ENCODE data around the gene MAMSTR.
A peak's percentile ranks its signal among the peaks of the same experiment; 100 is the strongest.
"Not testable (repeated sequence)": the region's sequence is repeated elsewhere in the genome, so short reads cannot be mapped to it uniquely, and the experiment has no call there.

The MAMSTR gene

DNA sequence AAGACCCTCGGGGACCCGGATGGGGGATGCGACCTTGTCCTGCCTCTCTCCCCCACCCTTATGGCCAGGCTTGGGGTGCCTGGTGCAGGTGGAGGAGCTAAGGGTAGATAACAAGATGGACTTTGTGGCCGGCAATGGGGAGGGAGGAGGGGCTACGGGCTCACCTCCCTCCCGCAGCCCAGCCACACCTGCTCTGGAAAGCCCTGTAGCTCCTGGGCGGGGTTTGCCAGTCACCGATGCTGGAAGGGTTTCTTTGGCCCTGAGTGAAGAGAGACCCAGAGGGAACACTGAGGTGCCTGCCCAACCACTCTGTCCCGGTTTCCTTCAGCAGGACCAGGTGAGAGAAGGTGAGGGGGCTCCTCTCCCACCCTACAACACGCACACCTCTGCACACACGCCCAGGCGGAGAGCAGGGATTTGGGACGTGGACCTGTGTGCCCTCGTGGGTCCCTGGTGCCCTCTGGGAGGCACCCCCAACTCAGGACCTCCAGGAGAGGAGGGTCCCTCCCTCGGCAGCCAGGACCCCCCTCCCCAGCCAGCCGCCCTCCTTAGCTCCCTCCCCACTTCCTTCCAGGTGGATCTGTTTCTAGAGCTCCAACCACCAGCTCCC is 23.7 kb downstream of the MAMSTR start, which contains the start of gene FUT2:
Gene FUT2, plus strand, starts transcription at position 229 of the 610 bp plus-strand sequence. CDS start 6,986 bp downstream, outside the sequence.
- FAIRE-seq (no peak), DNase-seq (ENCODE audit: insufficient read length, low spot score) (no peak)

DNA sequence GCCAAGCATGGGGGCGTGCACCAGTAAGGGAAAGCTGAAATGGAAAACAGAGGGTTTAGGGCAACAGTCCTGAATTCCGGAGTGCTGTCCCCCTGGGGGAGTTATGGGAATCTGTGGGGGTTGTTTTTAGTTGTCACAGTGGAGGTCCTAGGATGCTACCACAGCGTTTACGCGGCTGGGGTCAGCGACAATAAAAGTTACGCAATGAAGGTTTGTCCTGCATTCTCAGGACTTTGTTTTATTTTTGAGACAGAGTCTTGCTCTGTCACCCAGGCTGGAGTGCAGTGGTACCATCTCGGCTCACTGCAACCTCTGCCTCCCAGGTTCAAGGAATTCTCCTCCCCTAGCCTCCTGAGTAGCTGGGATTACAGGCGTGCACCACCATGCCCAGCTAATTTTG is 25.9 kb downstream of the MAMSTR start:
- DNase-seq (ENCODE audit: insufficient read length, low spot score); FAIRE-seq: not testable (repeated sequence)

DNA sequence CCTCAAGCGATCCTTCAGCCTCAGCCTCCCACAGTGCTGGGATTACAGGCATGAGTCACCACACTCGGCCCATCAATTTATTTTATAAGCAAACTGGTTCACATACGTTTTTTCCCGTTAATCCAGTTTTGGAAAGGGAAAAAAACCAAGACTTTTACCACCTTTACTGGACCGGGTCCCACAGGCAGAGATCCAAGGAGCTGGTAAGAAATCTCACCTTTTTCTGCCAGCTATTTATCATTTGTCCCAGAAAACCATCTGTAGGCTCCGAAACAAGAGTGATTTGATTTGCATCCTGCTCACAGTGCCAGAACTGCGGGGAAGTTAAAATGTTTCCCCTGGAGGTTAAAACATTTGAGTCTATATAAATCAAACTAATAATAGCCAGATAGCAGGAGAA is 30.1 kb downstream of the MAMSTR start:
- FAIRE-seq (no peak), DNase-seq (ENCODE audit: insufficient read length, low spot score) (no peak)

DNA sequence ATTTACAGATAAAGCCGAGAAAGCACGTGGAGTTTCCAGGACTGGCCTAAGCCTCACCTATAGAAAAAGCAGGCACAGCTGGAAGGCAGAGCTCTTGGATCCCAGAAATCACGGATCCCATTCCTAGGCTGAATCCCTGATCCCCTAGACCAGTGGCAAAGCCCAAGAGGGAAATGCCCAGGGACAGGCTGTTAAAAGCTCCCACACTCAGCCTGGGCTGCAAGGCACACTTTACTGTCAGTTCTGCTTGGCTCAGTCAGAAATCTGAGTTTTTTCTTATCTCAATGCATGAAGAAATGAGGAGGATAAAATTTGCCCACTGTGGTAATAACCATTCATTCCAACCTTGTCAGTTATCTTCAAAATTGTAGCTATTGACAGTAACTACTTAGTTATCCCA is 31.7 kb downstream of the MAMSTR start:
- no peak for FAIRE-seq
- no peak for DNase-seq (ENCODE audit: insufficient read length, low spot score)

DNA sequence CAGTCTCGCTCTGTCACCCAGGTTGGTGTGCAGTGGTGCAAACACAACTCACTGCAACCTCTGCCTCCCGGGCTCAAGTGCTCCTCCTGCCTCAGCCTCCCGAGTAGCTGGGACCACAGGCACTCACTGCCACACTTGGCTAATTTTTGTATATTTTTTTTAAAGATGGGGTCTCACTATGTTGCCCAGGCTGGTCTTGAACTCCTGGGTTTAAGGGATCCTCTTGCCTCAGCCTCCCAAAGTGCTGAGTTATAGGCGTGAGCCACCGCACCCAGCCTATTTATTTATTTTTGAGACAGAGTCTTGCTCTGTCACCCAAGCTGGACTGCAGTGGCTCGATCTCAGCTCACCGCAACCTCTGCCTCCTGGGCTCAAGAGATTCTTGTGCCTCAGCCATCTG is 32.9 kb downstream of the MAMSTR start:
- not testable (repeated sequence) for FAIRE-seq

DNA sequence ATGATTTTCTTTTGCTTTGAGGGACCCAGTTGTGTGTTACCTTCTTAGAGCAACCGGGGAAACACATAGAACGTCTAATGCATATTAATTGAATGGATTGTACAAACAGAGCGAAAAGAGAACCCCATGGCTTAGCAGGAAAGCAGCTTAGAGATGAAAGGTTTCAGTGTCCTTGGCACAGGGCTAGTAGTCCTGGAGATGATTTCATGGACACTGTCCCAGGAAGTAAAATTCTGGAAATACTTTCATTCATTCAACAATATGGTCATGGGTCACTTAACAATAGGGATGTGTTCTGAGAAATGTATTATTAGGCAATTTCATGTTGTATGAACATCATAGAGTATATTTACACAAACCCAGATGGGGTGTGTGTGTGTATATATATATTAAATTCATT is 33.4 kb downstream of the MAMSTR start:
- DNase-seq (ENCODE audit: insufficient read length, low spot score), result no peak
- no peak for FAIRE-seq

More for the DNA sequence above, 32.9 kb downstream of the MAMSTR start:
- not testable (repeated sequence) for DNase-seq (ENCODE audit: insufficient read length, low spot score)

DNA sequence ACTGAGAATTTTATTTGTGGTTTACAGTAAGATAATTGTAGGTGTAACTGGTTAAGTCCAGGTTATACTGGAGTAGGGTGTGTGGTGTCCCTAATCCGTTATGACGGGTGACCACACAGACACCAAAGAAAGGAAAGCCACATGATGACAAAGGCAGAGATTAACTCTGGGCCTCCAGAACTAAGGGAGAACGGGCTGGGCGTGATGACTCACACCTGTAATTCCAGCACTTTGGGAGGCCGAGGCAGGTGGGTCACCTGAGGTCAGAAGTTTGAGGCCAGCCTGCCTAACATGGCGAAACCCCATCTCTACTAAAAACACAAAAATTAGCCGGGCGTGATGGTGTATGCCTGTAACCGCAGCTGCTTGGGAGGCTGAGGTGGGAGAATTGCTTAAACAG is 33.9 kb downstream of the MAMSTR start:
- DNase-seq (ENCODE audit: insufficient read length, low spot score) (no peak), FAIRE-seq (no peak)

DNA sequence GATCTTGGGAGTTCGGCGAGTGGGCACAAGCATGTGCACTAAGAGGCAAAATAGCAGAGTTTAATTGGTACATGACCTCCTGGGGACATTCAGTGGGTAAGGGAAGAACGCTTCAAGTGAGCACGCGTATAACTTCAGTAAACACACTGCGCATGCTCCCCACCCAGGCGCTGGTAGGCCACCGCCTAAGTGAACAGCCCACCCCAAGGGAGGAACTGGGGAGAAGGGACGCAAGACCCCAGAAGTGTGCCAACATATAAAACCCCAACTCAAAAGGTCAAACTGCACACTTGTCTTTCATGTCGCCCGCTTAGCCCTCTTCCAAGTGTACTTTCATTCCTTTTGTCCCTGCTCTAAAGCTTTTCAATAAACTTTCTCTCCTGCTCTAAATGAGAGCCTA is 36.2 kb downstream of the MAMSTR start:
- FAIRE-seq, result no peak
- no peak for DNase-seq (ENCODE audit: insufficient read length, low spot score)

DNA sequence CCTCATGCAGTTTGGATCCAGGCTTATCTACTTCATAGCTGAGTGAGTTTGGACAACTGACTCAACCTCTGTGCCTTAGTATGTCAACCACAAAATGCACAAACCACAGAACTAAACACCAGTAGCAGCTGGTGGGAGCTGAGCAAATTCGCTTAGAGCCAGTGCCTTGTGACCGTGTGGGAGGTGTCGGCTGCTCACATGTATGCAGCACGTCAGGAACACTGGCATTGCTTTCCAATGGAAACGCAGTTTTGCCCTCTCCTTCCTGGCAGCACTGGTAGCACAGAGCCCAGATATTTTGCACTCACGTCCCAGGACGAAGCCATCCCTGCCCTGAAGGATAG is 38.4 kb downstream of the MAMSTR start:
- no peak for DNase-seq (ENCODE audit: insufficient read length, low spot score)
- no peak for FAIRE-seq

DNA sequence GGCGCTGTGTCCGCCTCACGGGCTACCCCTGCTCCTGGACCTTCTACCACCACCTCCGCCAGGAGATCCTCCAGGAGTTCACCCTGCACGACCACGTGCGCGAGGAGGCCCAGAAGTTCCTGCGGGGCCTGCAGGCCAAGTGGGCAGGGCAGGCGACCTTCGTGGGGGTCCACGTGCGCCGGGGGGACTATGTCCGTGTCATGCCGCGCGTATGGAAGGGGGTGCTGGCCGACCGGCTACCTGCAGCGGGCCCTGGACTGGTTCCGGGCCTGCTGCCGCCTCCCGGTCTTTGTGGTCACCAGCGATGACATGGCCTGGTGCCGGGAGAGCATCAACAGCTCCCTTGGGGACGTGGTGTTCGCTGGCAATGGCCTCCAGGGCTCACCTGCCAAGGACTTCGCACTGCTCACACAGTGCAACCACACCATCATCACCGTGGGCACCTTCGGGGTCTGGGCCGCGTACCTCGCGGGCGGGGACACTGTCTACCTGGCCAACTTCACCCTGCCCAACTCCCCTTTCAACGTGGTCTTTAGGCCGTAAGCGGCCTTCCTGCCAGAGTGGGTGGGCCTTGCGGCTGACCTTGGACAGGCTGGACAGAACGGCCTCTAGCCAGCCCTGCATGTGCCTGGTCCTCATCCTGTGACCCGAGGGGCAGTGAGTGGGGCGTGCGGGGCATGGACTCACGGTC is 38.9 kb downstream of the MAMSTR start:
- DNase-seq (ENCODE audit: insufficient read length, low spot score), result no peak
- FAIRE-seq, result no peak

DNA sequence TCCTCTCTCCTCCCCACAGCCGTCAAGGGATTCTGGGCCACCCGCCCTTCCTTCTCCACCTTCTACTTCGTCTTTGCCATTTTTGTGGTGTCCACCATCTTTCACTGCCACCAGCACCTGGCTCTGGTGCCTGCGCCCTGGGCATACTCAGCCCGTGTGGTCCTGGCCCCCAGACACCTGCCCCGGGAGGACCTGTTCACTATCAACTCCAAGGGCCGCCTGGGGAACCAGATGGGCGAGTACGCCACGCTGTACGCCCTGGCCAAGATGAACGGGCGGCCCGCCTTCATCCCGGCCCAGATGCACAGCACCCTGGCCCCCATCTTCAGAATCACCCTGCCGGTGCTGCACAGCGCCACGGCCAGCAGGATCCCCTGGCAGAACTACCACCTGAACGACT is 39.5 kb downstream of the MAMSTR start:
- DNase-seq (ENCODE audit: insufficient read length, low spot score), result not testable (repeated sequence)
- peak; percentile 54 for FAIRE-seq

DNA sequence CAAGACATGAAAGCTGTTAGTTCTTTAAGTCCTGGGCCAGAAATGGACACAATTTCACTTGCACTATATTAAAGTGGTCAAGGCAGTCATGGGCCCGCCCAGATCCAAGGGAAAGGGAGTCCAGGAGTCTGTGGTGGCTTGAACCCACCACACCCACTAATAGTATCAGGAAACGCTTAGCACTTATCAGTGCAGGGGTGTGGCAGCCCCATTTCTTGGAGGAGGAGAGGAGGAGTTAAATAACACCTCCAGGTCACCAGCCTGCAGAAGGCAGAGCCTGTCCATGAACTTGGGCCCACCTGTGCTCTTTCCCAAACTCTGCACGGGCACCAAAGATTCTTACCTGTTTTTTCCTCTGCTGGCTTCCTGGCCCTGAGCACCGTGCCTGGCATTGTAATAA is 41.3 kb downstream of the MAMSTR start:
- FAIRE-seq (no peak), DNase-seq (ENCODE audit: insufficient read length, low spot score) (no peak)

DNA sequence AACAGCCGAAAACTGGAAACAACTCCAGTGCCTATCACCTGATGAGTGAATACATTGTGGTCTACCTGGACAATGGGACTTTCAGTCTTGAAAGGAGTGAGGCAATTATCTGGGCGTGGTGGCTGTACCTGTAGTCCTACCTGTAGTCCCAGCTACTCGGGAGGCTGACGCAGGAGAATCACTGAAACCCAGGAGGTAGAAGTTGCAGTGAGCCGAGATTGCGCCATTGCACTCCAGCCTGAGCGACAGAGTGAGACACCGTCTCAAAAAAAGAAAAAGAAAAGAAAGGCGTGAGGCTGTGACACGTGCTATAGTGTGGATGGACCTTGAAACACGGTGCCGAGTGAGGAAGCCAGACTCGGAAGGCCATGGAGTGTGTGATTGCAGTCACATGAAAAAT is 42.6 kb downstream of the MAMSTR start:
- DNase-seq (ENCODE audit: insufficient read length, low spot score) (no peak), FAIRE-seq (no peak)

DNA sequence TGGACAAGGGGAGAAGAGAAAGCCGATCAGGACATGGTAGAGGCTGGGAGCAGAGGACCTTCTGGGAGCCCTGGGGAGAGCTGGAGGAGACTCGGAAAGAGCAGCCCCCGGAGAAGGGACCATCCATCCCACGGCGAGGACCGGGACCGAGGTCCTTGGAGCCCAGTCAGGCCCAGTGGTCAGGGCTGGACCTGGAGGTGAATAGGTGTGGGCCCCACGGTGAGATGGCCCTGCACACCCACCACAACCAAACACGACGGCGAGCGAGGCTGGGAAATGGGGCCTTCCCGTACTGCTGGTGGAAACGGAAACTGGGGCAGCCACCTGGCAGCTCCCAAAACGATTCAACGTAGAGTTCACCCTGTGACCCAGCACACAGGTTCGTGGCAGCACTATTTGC is 43.0 kb downstream of the MAMSTR start:
- no peak for FAIRE-seq

DNA sequence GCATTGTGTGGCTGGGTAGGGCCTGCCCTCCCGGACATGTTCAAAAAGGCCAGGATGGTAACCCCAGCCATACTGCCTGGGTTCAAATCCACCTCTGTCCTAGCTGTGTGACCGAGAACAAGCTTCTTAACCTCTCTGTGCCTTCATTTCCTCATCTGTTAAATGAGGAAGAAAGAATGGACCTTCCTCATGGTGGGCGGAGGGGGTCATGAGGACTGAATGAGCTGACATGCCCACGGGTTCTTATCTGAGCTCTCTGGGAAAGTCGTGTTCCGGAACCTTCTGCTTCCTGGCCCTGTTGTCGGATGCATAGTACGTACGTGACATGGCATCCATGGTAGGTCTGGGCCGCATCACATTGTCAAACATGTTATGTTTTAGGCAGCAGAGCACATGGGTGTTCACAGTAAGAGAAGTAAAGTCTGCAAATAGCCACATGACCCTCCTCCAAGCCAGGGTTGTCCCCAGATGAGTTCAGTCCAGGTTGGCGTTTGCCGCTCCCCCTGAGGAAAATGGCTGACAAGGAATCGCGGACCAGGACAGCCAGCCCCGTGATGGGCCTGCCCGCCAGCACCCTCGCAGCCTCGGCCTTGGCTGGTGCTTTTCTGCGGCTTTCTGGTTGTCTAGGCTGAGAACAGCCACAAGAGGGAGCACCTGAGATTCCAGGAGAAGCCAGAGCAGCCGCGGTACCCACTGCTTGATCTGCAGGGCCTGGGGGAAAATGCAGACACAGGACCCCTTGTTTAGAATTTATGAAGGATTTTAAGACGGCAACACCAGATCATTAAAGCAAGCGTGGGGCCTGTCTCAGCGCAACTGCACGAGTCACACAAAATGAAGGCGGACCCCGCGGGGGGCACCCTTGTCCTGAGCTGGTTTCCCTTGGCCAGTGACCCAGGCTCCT is 44.4 kb downstream of the MAMSTR start:
- FAIRE-seq (peak; percentile 68), DNase-seq (ENCODE audit: insufficient read length, low spot score) (peak; percentile 94)

More for the DNA sequence above, 43.0 kb downstream of the MAMSTR start:
- DNase-seq (ENCODE audit: insufficient read length, low spot score), result no peak

DNA sequence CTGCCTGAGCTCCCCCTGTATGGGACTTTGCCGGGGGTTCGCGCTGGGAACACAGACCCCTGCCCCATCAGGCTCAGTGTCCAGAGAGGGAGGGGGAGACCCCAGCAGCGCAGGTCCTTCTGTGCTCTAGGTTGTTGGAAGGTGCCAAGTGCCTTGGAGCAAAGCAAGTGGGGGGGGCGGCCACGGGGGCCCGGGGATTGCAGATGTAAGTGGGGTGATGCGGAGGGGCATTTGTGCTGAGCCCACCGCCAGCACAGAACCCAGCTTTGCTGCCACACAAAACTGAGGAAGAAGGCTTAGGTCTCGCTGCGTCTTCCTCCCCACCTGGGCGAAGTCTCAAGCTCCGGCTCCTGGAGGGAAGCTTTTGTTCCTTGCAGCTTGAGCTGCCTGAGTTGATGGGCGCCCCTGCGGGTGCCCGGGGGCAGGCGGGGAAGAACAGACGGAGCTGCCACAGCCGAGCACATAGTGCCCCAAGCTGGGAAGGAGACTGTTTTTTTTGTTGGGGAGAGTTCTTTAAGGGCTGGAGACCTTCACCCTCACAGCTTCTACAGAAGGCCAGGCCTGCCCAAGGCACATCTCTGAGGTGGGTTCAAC is 45.2 kb downstream of the MAMSTR start:
- FAIRE-seq (no peak), DNase-seq (ENCODE audit: insufficient read length, low spot score) (no peak)

DNA sequence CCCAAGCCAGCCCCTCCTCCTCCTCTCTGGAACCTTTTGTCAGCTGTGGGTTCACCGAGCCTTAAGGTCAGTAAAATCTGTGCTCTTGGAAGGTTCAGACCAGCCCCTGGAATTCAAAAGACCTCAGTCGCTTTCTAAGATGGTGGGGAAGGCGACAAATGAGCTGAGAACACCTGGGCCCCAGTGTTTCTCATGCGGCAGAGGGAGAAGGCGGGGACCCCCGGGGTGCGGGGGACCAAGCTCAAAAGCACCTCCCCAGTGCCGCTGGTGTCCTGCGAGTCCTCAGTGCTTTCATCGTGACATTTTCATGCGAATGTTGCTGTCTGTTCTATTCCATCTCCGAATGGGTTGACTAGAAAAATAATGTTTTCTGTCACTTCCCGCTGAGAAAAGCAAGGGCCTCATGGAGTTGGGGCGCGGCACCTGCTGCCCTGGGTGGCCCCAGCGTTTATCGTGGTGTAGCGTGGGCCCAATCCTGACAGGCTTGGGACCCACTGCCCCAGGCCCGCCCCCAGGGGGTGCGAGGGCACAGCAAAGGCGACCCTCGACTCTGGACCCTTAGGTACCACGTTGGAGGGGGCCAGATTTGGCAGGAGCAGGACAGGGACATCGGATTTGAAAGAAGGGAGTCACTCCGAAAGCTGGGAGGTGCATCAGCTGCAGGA is 46.0 kb downstream of the MAMSTR start:
- FAIRE-seq, result no peak
- no peak for DNase-seq (ENCODE audit: insufficient read length, low spot score)

DNA sequence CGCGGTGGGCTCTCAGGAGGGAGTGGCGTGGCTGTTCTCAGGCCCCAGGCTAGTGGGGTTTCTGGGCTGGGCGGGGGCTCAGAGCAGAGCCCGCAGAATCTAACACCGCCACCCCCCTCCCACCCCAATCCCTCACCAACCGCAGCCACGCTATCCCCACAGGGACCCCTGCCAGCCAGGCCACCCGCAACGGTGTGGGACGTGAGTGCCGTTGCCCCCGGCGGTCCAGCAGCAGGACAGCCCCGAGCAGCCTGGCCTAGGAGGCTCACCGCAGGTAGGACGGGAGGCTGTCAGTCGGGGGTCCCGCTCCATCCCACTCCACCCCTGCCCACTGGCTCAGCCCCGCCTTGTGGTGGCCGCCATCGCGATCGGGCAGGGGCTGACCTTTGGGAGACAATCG is 46.5 kb downstream of the MAMSTR start, which contains the start of gene NTN5:
Gene NTN5, minus strand, starts transcription at position 24 of the 400 bp plus-strand sequence. CDS start 2,031 bp downstream, outside the sequence.
- DNase-seq (ENCODE audit: insufficient read length, low spot score) (no peak), FAIRE-seq (no peak)

DNA sequence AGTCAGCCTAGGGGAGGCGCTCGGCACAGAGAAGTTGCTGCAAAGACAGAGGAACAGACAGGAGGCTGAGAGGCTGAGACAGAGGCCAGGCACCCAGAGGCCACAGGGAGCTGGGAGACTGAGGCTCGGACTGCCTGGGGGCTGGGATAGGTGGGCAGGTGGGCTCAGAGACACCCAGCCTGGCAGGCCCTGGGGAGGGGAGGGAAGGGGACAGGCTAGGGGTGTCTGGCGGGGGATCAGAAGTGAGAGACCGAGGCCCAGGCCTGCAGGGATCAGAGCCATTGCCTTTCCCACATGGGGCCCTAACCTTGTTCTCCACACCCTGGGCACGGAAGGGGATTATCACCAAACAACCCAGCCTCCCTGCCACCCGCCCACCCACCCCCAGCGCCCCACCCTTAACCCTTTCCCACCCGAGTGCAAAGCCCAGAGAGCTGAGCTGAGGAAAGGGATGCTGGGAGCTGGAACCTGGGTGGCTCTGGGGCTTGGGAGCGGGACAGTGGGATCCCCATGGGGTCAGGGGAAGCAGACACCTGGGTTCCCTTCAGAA is 48.0 kb downstream of the MAMSTR start:
- DNase-seq (ENCODE audit: insufficient read length, low spot score) (no peak), FAIRE-seq (no peak)
